Skeletal muscle cell (primary cell): Measurements from ENCODE around the gene CGB3.
A peak's percentile ranks its signal among the peaks of the same experiment; 100 is the strongest.

ENCODE experiments used
- DNase-seq: peaks from one replicate; pipeline ENCODE4 v3.0.0-alpha.2; 2010; ENCODE audit warnings: low read depth
- H3K4me3 ChIP-seq: 2 replicates; pipeline ENCODE4 v1.5.1; 2011; ENCODE audit warnings: low read depth, mild to moderate bottlenecking, control low read depth, low read length, moderate library complexity

Gene CGB3

GRCh38 chr19:49017666-49018351 lies 6.3 kb downstream of the CGB3 start:
- H3K4me3 ChIP-seq: peak overlapping the region; percentile 48
- DNase-seq: no peak

- peak within 1 kb of the TSS; percentile 48 for H3K4me3 ChIP-seq
- no peak for DNase-seq
Measured at GRCh38 chr19:49017041-49017665, 7.0 kb downstream of the CGB3 start, which contains the start of gene LHB. TSS of gene LHB (minus strand) at chr19:49017091. CDS start at chr19:49017081, 10 bp downstream.

GRCh38 chr19:49016067-49016839 lies 7.9 kb downstream of the CGB3 start:
- no peak for DNase-seq
- H3K4me3 ChIP-seq: no peak overlapping the region

GRCh38 chr19:49014870-49015255 lies 9.3 kb downstream of the CGB3 start:
- no peak overlapping the region for H3K4me3 ChIP-seq
- DNase-seq: no peak

GRCh38 chr19:49014123-49014869 lies 9.8 kb downstream of the CGB3 start:
- H3K4me3 ChIP-seq: no peak overlapping the region
- DNase-seq: no peak

- no peak for DNase-seq
- H3K4me3 ChIP-seq: no peak overlapping the region
Measured at GRCh38 chr19:49011194-49011593, 12.9 kb downstream of the CGB3 start.

GRCh38 chr19:49010453-49010852 lies 13.7 kb downstream of the CGB3 start:
- DNase-seq: no peak
- no peak overlapping the region for H3K4me3 ChIP-seq

- DNase-seq: no peak
- no peak overlapping the region for H3K4me3 ChIP-seq
Measured at GRCh38 chr19:49009828-49010227, 14.3 kb downstream of the CGB3 start.

- no peak for DNase-seq
- H3K4me3 ChIP-seq: no peak overlapping the region
Measured at GRCh38 chr19:49006905-49007304, 17.2 kb downstream of the CGB3 start.

- DNase-seq: no peak
- no peak overlapping the region for H3K4me3 ChIP-seq
Measured at GRCh38 chr19:49004964-49005614, 19.0 kb downstream of the CGB3 start.

GRCh38 chr19:49004133-49004532 lies 20.0 kb downstream of the CGB3 start:
- no peak overlapping the region for H3K4me3 ChIP-seq
- no peak for DNase-seq

GRCh38 chr19:48999481-49000325 lies 24.4 kb downstream of the CGB3 start:
- DNase-seq: no peak
- no peak overlapping the region for H3K4me3 ChIP-seq

GRCh38 chr19:48997972-48998371 lies 26.2 kb downstream of the CGB3 start:
- no peak overlapping the region for H3K4me3 ChIP-seq
- DNase-seq: no peak

GRCh38 chr19:48994035-48994386 lies 30.1 kb downstream of the CGB3 start:
- no peak for DNase-seq
- H3K4me3 ChIP-seq: peak overlapping the region; percentile 99

- peak within 1 kb of the TSS; percentile 99 for H3K4me3 ChIP-seq
- peak; percentile 99 for DNase-seq
Measured at GRCh38 chr19:48993175-48994034, 30.7 kb downstream of the CGB3 start, which contains the start of the genes GYS1 and RUVBL2. TSS of gene GYS1 (minus strand) at chr19:48993309. CDS start at chr19:48993112, 197 bp downstream. TSS of gene RUVBL2 (plus strand) at chr19:48993887. CDS start at chr19:48993912, 25 bp downstream.

GRCh38 chr19:48992581-48993174 lies 31.5 kb downstream of the CGB3 start:
- no peak for DNase-seq

More at GRCh38 chr19:48992581-48993174, 31.5 kb downstream of the CGB3 start:
- peak overlapping the region; percentile 99 for H3K4me3 ChIP-seq
